Ramos (cell line): Measurements from ENCODE around the gene RSBN1L.

ENCODE experiments used
- in situ Hi-C: fragments of 300-500 bp; cut with MboI; formaldehyde crosslinking; loops from one replicate; pipeline ENCODE4 v1.14.3; 2022; ENCODE audit warnings: low sequenced_read_pairs; ENCODE audit not compliant: unreplicated experiment

The RSBN1L gene

GRCh38 chr7:77831481-77831880, 135.2 kb downstream of the RSBN1L start:
- in situ Hi-C loops = no loop called here

- in situ Hi-C loops = no loop called here
Measured at GRCh38 chr7:77831953-77832352, 135.7 kb downstream of the RSBN1L start.
